Mammary epithelial cell (primary cell): ENCODE data around the gene STX8.

ENCODE experiments used
- EZH2 ChIP-seq: IDR thresholded peaks from 2 replicates; pipeline ENCODE4 v1.6.1; 2012; ENCODE audit warnings: low read length, inconsistent platforms, borderline replicate concordance
- TF ChIP-seq, protein P1 (sequence below), 2 donors: IDR thresholded peaks in 1 of 2; conservative IDR thresholded peaks in 1 of 2; 2 replicates each; pipeline ENCODE4 v1.5.1; 2011 to 2012; ENCODE audit warnings: inconsistent platforms in 2 of 2, low read length in 2 of 2, mild to moderate bottlenecking in 2 of 2, control low read depth in 1 of 2, low read depth in 1 of 2; ENCODE audit not compliant: insufficient read depth in 1 of 2; ENCODE audit errors: extremely low read depth in 1 of 2

- TF ChIP-seq, protein P1, sequence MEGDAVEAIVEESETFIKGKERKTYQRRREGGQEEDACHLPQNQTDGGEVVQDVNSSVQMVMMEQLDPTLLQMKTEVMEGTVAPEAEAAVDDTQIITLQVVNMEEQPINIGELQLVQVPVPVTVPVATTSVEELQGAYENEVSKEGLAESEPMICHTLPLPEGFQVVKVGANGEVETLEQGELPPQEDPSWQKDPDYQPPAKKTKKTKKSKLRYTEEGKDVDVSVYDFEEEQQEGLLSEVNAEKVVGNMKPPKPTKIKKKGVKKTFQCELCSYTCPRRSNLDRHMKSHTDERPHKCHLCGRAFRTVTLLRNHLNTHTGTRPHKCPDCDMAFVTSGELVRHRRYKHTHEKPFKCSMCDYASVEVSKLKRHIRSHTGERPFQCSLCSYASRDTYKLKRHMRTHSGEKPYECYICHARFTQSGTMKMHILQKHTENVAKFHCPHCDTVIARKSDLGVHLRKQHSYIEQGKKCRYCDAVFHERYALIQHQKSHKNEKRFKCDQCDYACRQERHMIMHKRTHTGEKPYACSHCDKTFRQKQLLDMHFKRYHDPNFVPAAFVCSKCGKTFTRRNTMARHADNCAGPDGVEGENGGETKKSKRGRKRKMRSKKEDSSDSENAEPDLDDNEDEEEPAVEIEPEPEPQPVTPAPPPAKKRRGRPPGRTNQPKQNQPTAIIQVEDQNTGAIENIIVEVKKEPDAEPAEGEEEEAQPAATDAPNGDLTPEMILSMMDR (conservative IDR thresholded peaks at IDR 0.05 in 1 of 2, IDR thresholded peaks at IDR 0.05 in 1 of 2; ENCODE audit: extremely low read depth in 1 of 2, insufficient read depth in 1 of 2, low read depth in 1 of 2, low read length in 2 of 2): no peak
- no peak for TF ChIP-seq EZH2
Observed at GRCh38 chr17:9298776-9299295, 276.8 kb downstream of the STX8 start.
